Mesothelial cell of epicardium (in vitro differentiated cells): ENCODE data around the gene C10orf105. TPM values are rescaled to one million over a fixed set of nuclear protein-coding genes. Genes with fewer than 3 reads are reported as not detected.

ENCODE experiments used
- DNase-seq, 2 experiments: peaks; one replicate each; pipeline ENCODE4 v3.0.0; 2021; ENCODE audit warnings: low spot score in 2 of 2; ENCODE audit not compliant: unreplicated experiment in 2 of 2
- H3K27ac Mint-ChIP-seq: 2 replicates; pipeline ENCODE4 v1.8.0; 2021; ENCODE audit warnings: mixed read lengths
- H3K27me3 Mint-ChIP-seq: 2 replicates; pipeline ENCODE4 v1.8.0; 2021; ENCODE audit warnings: low read depth, mixed read lengths
- H3K36me3 Mint-ChIP-seq: 2 replicates; pipeline ENCODE4 v1.8.0; 2021; ENCODE audit warnings: mixed read lengths
- H3K4me1 Mint-ChIP-seq: 2 replicates; pipeline ENCODE4 v1.8.0; 2021; ENCODE audit warnings: mixed read lengths
- H3K4me3 Mint-ChIP-seq: 2 replicates; pipeline ENCODE4 v1.8.0; 2021; ENCODE audit warnings: mild to moderate bottlenecking, moderate library complexity, mixed read lengths
- H3K9me3 Mint-ChIP-seq: 2 replicates; pipeline ENCODE4 v1.8.0; 2021; ENCODE audit warnings: mixed read lengths
- total RNA-seq: library from RNA; stranded (reverse); gene quantifications from 3 replicates; pipeline ENCODE4 v1.2.1, GENCODE V29; 2021
- TF ChIP-seq, protein P1 (sequence below): fragments of 200-600 bp; sonication (generic); IDR thresholded peaks from one replicate; pipeline ENCODE4 v1.5.0; 2021; ENCODE audit warnings: antibody characterized with exemption; ENCODE audit not compliant: unreplicated experiment

C10orf105 gene
- total RNA-seq, 1 donor from 2014 or later = 0.25 TPM

DNA sequence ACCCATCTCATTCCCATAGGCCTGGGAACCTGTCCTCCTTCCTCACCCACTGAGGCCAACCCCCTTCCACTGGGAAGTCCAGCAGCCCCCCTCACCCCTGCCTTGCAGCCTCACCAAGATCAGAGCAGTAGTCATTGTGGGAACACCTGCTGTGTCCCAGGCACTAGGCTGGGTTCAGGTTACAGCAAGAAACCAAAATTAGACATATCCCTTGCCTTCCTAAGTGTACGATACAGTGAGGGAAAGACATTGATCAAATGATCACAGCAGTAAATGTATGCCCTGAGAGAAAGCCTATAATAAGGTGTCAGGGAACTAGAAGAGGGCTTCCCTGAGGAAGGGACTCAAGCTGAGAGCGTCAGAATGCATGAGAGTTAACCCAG lies 17.0 kb upstream of the C10orf105 start:
- DNase-seq = no peak
- H3K9me3 Mint-ChIP-seq = no peaks in the 10 kb centered on the region
- H3K27me3 Mint-ChIP-seq = no peaks in the 10 kb centered on the region
- TF ChIP-seq, protein P1, sequence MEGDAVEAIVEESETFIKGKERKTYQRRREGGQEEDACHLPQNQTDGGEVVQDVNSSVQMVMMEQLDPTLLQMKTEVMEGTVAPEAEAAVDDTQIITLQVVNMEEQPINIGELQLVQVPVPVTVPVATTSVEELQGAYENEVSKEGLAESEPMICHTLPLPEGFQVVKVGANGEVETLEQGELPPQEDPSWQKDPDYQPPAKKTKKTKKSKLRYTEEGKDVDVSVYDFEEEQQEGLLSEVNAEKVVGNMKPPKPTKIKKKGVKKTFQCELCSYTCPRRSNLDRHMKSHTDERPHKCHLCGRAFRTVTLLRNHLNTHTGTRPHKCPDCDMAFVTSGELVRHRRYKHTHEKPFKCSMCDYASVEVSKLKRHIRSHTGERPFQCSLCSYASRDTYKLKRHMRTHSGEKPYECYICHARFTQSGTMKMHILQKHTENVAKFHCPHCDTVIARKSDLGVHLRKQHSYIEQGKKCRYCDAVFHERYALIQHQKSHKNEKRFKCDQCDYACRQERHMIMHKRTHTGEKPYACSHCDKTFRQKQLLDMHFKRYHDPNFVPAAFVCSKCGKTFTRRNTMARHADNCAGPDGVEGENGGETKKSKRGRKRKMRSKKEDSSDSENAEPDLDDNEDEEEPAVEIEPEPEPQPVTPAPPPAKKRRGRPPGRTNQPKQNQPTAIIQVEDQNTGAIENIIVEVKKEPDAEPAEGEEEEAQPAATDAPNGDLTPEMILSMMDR = no peak
- H3K27ac Mint-ChIP-seq = no peak overlapping the region
- H3K36me3 Mint-ChIP-seq = no peaks in the 10 kb centered on the region
- no peaks in the 10 kb centered on the region for H3K4me1 Mint-ChIP-seq
- H3K4me3 Mint-ChIP-seq = no peak overlapping the region

DNA sequence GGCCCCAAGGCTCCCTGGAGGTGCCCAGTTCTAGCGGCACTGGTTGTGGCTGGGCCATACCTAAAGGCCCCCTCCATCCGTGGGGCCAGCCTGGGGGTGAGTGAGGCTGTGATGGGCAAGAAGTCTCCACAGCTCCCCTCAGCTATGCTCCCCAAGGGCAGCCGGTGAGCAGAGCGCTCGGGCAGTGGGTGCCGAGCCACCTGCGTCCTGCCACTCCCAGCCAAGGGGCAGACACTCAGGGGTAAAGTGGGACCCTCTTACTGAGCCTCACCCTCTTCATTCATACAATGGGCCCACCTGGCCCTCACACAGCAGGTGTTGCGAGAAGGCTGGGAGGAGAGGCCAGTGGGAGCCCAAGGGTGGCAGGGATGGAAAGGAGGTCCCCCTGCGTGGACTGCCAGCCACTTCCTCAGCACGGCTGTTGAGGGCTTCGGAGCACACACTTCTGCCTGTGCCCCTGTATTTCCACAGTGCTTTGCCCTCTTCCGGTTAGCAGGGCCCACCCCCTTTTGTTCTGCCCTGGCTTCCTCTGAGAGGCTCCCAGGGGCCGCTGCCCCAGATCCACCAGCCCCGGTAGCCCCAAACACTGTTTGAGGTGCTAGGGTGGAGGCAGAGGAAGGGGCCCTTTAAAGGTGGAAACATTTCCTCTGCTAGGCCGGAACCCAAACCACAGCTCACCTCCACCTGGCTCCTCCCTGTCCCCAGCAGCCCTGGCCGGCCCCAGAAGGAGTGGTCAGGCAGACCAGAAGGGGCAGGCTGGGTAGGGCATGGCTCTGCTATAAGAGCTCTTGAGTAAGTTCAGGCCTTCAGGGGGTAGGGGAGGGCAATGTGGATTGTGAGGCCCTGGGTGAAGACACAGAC lies 16.4 kb upstream of the C10orf105 start:
- no peak for DNase-seq
- H3K27ac Mint-ChIP-seq = no peak overlapping the region
- no peaks in the 10 kb centered on the region for H3K9me3 Mint-ChIP-seq
- no peak overlapping the region for H3K4me3 Mint-ChIP-seq
- H3K36me3 Mint-ChIP-seq = no peaks in the 10 kb centered on the region
- no peaks in the 10 kb centered on the region for H3K4me1 Mint-ChIP-seq
- no peaks in the 10 kb centered on the region for H3K27me3 Mint-ChIP-seq
- TF ChIP-seq, protein P1 = no peak

DNA sequence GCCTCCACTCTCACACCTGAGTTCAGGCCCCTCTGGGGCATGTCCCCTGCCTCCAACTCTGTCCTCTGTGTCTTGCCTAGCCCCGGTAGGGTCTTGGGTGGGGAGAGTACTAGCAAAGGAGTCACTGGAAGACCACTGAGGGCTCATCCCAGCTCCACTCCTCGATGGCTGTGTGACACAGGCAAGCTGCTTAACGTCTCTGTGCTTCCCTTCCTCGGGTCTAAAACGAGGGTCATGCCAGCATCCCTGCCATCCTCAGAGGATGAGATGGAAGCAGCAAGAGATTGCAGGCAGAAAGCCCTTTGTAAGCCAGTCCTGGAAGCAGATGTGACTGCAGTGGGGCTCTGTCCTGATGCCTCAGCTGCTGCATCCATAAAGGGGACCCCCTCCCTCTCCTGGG lies 15.2 kb upstream of the C10orf105 start:
- no peak for DNase-seq
- no peaks in the 10 kb centered on the region for H3K36me3 Mint-ChIP-seq
- TF ChIP-seq, protein P1 = no peak
- H3K9me3 Mint-ChIP-seq = no peaks in the 10 kb centered on the region
- no peak overlapping the region for H3K27ac Mint-ChIP-seq
- no peak overlapping the region for H3K4me3 Mint-ChIP-seq
- H3K27me3 Mint-ChIP-seq = no peaks in the 10 kb centered on the region
- no peaks in the 10 kb centered on the region for H3K4me1 Mint-ChIP-seq

DNA sequence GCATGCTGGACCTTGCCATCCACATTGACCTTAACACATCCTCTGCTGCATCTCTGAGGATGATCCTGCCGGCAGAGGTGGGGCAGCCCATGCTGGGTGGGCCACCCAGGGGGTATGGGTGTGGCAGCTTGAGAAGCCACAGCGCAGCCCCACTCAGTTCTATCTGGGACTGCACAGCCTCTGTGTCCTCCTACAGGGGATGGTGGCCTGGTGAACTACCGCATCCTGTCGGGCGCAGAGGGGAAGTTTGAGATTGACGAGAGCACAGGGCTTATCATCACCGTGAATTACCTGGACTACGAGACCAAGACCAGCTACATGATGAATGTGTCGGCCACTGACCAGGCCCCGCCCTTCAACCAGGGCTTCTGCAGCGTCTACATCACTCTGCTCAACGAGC lies 12.2 kb upstream of the C10orf105 start:
- H3K27ac Mint-ChIP-seq = no peak overlapping the region
- DNase-seq = no peak
- no peaks in the 10 kb centered on the region for H3K36me3 Mint-ChIP-seq
- no peaks in the 10 kb centered on the region for H3K27me3 Mint-ChIP-seq
- H3K4me1 Mint-ChIP-seq = peaks cover 21% of the 10 kb centered on the region
- H3K4me3 Mint-ChIP-seq = no peak overlapping the region
- no peaks in the 10 kb centered on the region for H3K9me3 Mint-ChIP-seq
- TF ChIP-seq, protein P1 = no peak

DNA sequence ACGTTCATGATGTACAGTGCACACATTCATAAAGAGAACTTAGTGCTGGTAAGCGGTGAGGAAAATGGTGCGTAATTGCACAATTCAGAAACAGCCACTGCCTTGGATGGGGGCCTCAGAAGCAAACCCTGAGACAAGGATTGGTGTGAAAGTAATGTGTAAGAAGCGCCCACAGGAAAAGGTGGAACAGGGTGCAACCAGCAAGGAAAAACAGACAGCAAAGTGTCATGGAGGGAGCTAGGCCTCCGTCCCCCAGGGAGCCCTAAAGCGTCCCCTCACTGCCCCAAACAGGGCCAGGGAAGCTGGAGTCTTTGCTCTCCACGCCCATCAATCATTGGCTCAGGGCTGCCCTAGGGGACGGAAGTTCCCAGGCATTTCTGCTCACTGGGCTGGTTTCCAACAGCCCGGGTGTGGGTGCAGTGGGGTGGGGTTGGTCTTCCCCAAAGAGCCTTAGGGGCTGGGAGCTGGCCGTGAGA lies 9.6 kb upstream of the C10orf105 start:
- Mint-ChIP-seq H3K4me3 (no peak overlapping the region), H3K4me1 (peaks cover 29% of the 10 kb centered on the region), H3K9me3 (no peaks in the 10 kb centered on the region), H3K27ac (peak overlapping the region; percentile 35), H3K36me3 (no peaks in the 10 kb centered on the region), H3K27me3 (no peaks in the 10 kb centered on the region)
- DNase-seq = peak; percentile 40 to 71
- TF ChIP-seq, protein P1 = no peak
